ENCODE measurements around the gene CLCA2.

Gene CLCA2

GRCh38 chr1:86504895-86505563, 81.1 kb downstream of the CLCA2 start:
- no peak for DNase-seq (ENCODE audit: low read depth)
- H3K4me3 ChIP-seq (ENCODE audit: low read depth, low read length), result no peak overlapping the region
- no peak for TF ChIP-seq CTCF (IDR thresholded peaks at IDR 0.05; ENCODE audit: low read depth, low read length, missing control alignments)

DNA sequence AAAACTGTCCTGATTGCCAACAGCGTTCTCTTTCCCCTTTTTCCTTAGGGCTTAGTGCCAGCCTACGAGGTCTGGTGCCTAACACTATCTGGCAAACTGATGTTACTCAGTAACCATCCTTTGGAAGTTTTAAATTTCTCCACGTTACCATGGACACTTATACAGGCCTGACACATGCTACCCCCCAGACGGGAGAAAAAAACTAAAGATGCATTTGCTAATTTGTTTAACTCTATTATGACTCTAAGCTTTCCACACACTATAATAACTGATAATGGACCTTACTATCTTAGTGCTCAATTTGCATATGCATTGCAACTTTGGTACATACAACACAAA, 81.6 kb downstream of the CLCA2 start:
- no peak overlapping the region for H3K4me3 ChIP-seq (ENCODE audit: low read depth, low read length)
- no peak for TF ChIP-seq CTCF (IDR thresholded peaks at IDR 0.05; ENCODE audit: low read depth, low read length, missing control alignments)
- no peak for DNase-seq (ENCODE audit: low read depth)

All from GM12864 (cell line).